OCI-M2 (cell line): ENCODE results near the gene CRAMP1.

Source experiments
- DNase-seq: peaks from one replicate; lab custom pipeline; 2025; ENCODE audit not compliant: unreplicated experiment; lab: John Stamatoyannopoulos, UW

CRAMP1 gene, protein sequence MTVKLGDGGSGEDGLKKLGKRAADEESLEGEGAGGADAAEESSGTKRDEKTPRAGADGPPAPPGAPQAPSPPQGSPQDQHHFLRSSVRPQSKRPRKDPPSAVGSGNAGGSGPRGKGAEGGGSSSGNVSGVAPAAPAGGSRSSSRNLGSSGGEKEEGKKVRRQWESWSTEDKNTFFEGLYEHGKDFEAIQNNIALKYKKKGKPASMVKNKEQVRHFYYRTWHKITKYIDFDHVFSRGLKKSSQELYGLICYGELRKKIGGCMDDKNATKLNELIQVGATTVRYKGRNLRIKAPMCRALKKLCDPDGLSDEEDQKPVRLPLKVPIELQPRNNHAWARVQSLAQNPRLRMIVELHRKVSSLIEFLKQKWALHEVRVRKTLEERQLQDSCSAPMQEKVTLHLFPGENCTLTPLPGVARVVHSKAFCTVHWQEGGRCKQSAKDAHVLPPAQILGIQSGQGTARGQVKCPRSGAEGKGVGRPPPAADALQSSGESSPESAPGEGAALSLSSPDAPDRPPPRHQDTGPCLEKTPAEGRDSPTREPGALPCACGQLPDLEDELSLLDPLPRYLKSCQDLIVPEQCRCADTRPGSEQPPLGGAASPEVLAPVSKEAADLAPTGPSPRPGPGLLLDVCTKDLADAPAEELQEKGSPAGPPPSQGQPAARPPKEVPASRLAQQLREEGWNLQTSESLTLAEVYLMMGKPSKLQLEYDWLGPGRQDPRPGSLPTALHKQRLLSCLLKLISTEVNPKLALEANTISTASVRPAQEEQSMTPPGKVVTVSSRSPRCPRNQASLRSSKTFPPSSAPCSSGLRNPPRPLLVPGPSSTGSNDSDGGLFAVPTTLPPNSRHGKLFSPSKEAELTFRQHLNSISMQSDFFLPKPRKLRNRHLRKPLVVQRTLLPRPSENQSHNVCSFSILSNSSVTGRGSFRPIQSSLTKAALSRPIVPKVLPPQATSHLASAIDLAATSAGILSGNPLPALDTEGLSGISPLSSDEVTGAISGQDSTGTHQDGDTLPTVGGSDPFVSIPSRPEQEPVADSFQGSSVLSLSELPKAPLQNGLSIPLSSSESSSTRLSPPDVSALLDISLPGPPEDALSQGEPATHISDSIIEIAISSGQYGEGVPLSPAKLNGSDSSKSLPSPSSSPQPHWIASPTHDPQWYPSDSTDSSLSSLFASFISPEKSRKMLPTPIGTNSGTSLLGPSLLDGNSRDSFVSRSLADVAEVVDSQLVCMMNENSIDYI (N-terminal part only)

DNA sequence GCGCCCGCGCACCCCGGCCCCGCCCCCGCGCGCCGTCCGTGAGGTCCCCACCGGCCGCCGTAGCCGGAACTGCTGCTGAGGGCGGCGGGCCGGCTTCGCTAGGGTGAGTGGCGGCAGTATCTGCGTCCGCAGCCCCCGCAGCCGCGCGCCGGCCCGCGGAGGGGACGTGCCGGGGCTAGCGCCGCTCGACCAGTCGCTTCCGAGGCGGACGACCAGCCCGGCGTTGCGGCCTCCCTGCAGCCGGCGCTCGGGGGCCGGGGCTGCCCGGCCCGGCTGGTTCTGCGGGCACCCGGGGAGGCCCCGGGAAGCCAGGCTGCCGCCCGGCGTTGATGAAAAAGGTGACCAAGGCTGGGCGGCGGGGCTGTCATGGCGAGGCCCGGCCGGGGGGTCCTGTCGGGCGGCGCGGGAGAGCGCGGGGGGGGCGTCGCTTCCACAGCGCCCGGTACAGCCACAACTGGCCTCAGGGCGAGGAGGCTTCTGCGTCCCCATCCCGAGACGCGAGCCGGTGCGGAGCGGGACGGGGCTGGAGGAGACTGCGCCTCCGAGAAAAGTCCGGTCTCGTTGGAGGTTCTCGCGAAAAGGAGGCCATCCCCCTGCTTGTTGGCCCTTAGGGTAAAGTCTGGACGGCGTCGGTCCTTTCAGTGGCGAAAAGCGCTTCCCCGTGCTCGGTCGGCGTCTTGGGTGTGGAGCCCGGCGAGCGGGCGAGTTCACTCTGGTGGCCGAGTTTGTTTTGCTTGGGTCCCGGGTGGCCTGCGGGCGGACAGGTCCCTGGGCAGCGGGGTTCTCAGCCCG, at the start of gene CRAMP1:
TSS of gene CRAMP1 (plus strand) at position 41 of the 792 bp plus-strand sequence. CDS start 2,280 bp downstream, outside the sequence.
- no peak for DNase-seq

DNA sequence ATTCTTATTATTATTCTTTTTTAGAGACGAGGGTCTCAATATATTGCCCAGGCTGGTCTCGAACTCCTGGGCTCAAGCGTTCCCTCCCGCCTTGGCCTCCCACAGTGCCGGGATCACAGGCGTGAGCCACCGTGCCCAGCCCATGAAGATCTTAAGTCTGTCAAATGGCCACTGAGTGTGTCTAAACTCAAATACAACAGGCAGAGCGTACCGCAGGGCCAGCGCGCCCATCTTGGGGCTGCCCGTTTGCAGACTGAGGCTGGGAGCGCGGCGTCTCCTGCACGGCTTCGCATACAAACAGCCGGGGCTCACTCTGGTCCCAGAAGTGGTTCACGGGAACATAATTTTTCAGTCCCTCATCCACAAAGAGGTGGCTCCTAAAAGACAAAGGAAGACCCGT, 48.4 kb upstream of the CRAMP1 start:
- no peak for DNase-seq

DNA sequence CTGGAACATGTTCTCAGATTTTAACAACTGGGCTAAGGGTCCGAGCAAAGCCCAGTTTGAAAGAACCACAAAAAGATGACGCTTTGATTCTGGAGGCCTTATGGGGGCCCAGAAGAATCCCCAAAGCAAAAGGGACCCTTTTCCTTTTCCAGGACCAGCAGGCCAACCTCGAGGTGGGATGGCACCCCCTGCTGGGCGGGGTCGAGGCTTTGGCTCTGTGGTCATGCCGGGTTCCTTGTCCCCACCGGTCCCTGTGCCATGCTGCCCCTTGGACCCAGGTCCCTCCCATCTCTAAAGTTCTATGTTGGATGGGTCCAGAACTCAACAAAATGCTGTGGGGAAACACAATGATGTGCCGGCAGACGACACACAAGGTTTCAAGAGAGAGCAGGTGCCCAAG, 47.8 kb upstream of the CRAMP1 start:
- DNase-seq = no peak

DNA sequence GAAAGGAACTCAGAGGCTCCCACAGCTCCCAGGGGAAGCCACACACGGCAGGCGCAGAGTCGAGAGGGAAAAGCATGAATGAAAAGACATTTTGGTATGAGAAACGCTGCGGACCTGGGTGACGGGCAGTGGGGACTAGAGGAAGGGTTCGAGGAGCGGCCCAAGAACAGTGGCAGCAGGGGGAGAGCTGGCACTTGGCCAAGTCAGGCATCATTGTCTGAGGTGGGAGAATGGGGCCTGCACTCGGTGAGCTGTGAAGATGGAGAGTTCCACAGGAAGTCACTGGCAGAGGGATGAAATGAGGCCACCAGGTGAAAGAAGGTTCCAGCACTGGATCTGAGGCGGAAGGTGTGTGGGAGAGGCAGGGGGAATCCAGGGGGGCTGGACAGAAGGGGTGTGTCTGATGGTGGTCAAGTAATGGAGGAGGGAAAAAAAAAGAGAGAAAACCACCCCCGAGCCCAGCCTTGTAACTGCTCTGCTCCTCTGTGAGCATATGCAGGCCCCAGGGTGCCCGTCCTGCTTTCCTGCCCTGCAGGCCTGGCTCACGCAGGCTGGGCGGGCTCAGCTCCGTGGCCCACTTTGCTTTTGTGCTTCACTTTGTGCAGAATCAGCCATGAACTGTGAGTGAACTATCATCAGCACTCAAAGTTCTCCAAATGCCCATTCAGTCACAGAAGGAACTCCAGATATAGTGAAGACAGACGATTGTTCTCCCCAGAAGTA, 46.9 kb upstream of the CRAMP1 start:
- DNase-seq = no peak

DNA sequence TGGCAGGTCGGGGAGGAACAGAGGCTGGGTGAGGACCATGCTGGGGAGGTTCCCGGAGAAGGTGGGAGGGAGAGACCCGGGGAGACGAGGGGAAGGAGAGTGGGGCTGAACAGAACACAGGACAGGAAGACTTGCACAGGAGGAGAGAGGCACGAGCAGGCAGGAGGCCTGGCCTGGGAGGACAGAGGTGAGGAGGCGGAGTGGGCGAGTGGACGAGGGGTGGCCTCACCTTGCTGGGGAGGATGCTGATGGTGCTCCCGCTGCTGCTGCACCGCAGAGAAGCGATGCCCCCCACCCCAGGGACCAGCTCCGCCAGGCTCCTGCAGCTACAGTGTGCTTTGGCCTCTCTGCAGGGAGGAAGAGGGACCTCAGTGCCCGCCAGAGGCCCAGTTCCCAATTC, 44.2 kb upstream of the CRAMP1 start:
- no peak for DNase-seq

DNA sequence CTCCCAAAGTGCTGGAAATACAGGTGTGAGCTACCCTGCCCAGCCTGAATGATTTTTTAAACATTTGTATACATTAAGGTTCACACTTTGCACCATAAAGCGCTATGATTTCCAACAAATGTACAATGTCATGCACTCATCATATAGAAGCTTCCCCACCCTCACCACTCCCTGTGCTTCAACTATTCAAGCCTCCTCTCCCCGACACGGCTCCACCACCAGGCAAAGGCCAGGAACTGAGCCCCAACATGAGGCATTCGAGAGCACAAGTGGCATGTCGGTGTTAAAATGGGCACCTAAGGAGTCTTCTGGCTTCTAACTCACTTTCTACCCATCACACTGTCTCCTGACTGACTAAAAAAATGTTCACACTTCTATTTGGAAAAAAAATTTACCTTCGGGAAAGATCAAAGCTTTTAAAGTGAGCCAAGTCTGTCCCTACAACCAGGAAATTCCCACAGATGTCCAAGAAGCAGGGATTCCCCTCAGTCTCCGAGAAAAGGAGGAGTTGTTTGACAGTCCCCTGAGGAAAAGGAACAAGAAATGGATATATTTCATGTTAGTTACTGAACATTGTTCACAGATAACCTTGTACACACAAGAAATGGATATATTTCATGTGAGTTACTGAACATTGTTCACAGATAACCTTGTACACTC, 41.0 kb upstream of the CRAMP1 start:
- no peak for DNase-seq

DNA sequence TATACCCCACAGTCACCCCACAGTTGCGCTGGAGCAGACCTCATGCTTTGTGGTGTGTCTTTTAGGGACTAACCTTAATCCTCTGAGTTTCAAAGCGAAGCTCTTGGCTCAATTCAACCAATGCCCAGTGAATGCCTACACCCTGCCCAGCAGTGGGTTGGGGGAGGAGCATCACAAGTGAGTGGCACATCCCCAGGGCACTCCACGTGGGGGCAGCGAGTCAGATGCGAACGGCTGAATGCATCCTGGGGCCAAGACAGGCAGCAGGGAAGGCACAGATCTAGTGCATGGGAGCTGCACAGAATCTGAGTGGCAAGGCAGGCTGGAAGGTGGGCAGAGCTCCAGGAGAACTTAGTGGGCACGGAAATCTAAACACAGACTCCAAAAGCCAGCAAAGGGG, 39.5 kb upstream of the CRAMP1 start:
- no peak for DNase-seq

DNA sequence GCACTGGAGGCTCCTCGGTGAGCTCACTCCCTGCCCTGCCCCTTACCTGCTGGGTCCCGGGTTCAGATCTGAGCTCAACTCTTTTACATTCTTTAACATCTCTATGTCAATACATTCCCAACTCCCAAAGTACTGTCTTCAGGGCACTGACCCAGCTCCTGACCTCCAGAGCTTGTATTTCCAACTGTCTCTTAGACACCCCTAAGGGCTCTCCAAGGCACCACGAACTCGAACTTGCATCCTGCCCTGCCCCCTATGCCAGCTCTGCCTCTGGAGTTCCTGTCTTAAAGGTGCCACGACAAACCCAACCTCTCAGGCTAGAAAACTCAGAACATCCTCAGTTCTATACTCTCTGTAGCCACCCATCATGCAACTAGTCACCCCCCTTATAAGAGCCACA, 38.9 kb upstream of the CRAMP1 start:
- DNase-seq = no peak

DNA sequence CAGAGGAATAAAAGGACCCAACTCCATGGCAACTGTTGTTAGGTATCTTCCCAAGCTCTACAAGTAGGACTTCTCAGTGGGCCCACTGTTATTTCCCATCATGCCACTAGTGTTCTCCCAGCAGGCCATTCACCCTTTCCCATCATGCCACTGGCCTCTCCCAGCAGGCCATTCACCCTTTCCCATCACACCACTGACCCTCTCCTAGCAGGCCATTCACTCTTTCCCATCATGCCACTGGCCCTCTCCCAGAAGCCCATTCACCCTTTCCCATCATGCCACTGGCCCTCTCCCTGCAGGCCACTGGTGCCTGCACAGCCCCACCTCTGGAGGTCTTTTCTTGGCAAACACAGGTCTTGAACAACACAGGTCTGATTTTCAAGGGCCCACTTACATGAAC, 36.6 kb upstream of the CRAMP1 start:
- no peak for DNase-seq

DNA sequence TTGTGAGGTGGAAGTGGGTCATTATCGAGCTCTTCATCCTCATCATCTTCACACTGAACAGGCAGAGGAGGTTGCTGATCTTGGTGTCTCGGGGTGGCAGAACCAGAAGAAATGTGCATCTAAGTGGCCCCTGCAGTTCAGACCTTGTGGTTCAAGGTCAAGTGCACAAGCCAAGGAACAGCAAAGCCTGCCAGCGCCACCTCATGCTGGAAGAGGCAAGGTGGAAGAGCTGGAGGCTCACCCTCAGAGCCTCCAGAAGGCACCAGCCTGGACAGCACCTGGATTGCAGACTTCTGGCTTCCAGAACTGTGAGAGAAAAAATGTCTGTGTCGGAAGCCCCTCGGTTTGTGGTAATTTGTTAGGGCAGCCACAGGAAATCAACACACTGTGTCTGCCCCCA, 32.9 kb upstream of the CRAMP1 start:
- DNase-seq = no peak

DNA sequence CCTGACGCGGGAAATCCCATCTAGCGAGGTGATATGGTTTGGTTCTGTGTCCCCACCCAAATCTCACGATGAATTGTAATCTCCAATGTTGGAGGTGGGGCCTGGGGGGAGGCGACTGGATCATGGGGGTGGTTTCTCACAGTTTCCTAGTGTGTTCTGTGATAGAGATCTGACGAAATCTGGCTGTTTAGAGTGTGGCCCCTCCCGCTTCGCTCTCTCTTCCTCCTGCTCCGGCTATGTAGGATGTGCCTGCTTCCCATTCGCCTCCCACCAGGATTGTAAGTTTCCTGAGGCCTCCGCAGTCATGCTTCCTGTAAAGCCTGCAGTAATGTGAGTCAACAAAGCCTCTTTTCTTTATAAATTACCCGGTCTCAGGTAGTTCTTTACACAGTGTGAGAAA, 31.9 kb upstream of the CRAMP1 start:
- no peak for DNase-seq

DNA sequence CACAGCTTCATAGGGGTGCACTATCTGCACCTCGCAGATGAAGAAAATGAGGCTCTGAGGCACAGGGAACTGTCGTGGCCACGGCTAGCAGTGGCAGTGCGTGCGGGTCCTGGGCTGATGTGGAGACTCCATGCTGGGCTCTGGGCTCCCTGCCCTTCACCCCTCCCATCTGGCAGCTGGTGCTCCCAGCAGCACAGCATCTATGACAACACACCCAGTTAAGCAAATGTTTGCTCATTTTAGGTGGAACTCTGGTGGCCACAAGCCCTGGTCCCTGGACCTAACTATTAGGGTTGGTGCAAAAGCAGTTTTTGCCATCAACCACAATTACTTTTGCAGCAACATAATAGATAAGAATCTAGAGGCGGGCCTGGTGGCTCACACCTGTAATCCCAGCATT, 31.2 kb upstream of the CRAMP1 start:
- no peak for DNase-seq

DNA sequence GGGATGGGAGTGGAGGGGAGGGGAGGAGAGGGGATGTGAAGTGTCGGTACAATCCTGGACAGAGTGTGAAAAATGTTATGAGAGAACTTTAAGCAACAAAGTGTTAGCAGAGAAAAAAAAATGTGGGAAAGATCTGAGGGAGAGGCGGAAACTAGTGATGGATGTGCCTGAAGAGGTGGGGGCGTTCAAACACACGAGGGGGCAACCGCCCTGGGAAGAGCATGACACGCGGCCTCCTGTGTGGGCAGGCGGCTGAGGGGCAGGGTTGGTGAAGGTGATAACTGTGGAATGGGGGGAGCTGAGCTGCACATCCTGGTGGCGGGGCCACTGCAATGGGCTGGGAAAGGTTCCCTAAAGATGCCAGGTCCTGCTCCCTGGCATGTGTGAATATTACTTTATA, 30.4 kb upstream of the CRAMP1 start:
- DNase-seq = no peak

DNA sequence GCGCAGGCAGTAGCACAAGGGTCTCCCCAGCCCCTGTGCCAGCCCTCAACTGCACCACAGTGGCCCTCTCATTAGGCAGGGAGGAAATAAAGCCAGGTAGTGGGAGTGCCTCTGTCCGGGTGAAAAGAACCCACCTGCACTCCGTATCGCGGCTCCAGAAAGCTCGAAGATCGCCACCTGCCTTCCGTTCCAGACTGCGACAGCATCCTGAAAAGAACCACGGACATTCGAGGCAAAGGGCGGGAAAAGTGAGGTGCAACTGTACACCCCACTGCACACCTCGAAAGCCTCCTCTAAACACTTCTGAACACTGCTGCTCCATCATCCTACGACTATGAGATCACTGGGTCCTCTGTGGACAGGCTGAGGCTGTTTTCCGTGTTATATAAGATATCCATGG, 29.0 kb upstream of the CRAMP1 start:
- no peak for DNase-seq

DNA sequence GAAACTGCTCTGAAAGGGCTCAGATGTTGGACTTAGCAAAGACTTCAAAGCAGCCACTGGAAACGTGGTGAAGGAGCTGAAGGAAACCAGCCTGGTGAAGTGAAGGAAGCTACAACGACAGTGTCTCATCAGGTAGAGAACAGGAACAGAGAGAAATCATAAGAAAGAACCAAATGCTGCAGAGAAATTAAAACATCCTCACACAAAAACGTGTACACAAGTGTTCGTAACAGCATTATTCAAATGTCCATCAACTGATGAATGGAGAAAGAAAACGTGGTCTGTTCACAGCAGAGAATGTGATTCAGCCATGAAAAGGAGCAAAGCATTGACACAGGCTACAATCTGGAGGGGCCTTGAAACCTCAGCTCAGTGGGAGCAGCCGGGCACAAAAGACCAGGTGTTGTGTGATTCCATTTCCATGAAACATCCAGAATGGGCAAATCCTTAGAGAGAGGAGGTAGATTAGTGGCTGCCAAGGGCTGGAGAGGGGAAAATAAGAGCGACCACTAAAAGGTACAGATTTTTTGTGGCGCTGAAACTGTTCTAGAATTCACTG, 27.2 kb upstream of the CRAMP1 start:
- no peak for DNase-seq

DNA sequence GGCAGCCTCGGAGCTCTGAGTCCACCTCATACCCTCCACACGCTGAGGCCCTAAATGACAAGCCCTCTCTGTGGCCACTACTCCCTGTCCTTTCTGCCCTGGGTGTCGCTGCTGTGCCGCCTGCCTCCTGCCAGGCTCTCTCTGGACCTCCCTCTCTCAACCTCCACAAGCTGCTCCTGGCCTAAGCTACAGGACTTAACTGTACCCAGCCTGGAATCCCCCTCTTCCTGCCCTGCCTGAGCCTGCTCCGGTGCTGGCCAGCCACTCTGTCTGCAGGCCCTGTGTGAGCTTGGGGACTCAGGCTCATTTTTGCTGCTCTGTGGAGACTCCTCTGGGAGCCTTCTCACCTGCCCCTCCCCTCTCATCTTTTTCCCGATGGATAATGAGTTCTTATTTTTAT, 21.8 kb upstream of the CRAMP1 start:
- DNase-seq = no peak

DNA sequence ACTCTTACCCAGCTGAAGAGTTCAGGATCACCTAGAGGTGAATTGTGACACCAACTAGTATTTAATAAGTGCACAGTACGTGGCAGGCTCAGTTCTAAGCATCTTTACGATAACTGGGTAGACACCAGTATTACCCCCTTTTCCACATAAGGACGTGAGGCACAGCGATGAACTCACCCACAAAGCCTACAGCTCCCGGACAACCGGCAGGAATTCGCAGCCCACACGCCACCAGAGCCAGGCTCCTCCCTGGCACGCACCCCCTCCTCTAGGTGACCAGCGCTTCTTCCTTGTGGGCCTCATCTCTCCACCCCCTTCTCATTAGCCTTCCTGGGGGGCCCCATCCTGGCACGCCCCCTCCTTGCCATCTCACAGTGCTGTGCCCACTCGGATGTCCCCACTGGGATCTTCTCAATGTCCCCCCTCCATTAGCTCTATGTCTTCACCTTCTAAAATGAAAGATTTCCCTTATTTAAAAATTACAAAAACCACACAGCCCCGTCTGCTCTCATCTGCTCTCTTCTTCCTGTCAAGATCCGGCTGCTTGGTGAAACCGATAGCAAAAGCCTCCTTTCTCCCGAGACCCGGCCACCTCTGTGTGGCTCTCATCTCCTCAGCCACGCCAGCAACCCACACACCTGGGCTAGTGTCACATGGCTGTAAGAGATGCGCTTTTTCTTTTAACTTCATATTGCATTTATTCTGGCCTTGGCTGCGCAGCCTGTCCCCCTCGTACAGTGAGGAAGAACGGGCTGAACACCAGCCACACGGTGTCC, 21.0 kb upstream of the CRAMP1 start:
- no peak for DNase-seq

DNA sequence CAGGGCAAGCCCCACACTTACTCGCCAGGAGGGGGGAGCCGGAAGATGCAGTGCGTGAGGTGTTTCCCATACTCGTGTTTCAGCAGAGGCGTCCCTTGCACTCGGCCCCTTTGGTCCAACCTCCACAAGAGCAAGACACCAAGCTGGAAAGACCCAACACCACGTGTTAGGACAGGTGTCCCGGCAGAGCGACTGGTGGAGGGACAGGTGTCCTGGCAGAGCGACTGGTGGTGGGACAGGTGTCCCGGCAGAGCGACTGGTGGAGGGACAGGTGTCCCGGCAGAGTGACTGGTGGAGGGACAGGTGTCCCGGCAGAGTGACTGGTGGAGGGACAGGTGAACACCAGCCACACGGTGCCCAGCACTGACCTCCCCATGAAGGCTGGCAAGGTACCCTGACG, 19.7 kb upstream of the CRAMP1 start:
- DNase-seq = no peak
